Measurements from ENCODE around the gene ZNF438.
"Not testable (repeated sequence)": the region's sequence is repeated elsewhere in the genome, so short reads cannot be mapped to it uniquely, and the experiment has no call there.

Gene ZNF438

DNA sequence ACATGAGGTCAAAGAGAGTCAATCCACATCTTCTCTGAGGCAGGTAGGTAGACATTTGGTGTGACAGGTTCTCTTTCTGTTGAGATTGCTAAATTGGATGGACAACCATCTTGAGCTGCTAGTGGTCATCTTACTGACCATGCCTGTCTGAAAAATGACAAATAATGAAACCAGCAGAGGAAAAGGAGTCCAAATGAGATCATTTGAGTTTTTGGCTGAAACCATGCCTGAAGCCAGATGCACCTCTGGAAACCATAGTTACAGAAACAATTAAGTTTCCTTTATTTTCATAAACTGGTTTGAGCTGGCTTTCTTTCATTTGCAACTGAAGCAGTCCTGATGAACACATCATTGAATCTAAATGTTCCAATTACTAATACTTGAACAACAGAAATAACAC, 100.6 kb downstream of the ZNF438 start:
- no peak for DNase-seq

DNA sequence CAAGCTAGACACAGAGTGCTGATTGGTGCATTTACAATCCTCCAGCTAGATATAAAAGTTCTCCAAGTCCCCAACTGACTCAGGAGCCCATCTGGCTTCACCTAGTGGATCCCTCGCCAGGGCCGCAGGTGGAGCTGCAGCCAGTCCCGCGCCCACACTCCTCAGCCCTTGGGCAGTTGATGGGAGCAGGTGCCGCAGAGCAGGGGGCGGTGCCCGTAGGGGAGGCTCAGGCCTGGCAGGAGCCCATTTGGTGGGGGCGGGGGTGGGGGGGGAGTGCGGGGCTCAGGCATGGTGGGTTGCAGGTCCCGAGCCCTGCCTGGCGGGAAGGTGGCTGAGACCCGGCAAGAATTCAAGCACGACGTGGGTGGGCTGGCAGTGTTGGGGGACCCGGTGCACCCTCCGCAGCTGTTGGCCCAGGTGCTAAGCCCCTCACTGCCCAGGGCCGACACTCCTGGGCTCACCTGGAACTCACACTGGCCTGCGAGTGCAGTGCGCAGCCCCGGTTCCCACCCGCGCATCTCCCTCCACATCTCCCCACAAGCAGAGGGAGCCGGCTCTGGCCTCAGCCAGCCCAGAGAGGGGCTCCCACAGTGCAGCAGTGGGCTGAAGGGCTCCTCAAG, 101.7 kb downstream of the ZNF438 start:
- no peak for DNase-seq

DNA sequence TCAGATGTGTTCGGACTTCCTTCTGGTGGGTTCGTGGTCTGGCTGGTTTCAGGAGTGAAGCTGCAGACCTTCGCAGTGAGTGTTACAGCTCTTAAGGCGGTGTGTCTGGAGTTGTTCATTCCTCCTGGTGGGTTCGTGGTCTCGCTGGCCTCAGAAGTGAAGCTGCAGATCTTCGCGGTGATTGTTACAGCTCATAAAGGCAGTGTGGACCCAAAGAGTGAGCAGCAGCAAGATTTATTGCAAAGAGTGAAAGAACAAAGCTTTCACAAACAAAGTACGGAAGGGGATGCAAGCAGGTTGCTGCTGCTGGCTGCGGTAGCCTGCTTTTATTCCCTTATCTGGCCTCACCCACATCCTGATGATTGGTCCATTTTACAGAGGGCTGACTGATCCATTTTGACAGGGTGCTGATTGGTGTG, 102.3 kb downstream of the ZNF438 start:
- not testable (repeated sequence) for DNase-seq

DNA sequence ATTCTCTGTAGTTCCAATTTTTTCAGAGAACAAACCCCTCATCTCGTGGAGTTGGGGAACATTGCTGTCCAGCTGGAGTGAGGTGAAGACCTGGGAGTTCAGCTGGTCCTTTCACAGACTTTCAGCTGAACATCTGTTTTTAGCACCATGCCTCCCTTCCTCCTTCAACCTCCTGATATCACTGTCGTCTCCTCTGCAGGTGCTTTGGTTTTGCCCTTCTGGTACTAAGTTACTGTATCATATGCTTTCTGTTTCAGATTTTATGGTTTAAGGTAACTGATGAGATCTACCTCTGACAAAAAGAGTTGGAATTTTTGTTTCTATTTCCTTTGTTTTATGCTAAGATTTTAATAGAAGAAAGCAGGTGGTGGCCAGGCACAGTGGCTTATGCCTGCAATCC, 102.9 kb downstream of the ZNF438 start:
- DNase-seq, result no peak

DNA sequence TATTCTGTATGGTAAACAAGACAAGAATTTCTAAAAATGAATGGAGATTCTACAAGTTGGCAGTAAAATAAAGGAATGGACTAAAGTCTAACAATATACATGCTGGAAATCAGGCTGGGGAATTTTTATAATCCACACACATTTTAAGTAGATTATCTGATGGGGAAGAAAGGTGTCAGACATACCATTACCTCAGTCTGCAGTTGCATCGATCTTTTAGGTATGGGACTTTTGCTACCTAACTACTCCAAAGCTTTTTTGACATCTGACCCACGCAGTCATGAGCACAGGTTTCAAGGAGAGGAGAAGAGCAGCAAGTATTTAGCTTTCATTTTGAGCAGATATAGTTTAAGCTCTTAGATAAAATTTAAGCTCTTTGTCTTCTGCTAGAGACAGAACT, 113.0 kb downstream of the ZNF438 start:
- DNase-seq, result no peak

DNA sequence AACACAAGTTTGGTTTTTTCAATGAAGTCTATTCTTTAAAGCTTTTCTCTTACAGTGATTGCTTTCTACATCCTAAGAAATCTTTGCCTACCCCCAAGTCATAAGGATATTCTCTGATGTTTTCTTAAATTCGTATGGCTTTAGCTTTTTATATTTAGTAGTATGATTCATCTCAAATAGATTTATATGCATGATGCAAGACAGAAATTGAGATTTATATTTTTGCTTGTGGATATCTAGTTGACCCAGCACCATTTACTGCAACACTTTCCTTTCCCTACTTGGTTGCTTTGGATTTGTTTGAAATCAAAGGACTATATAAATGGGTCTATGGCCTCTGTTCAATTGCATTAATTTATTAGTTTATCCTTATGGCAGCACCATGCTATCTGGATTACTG, 113.9 kb downstream of the ZNF438 start:
- no peak for DNase-seq

DNA sequence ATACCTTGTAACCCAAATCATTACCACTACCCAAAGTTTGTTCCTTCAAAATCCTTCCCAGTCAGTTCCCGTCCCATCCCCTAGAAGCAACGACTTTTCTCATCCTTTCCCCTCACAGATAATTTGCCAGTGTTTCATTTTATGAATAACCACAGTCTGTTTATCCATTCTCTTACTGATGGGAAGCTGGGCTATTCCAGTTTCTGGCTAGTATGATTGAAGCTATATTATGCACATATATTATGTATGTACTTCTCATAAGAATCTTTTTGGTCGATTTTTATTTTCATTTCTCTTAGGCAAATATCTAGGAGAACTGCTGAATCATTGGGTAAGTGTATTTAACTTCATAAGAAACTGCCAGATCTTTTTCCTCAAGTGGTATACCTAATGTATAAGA, 114.6 kb downstream of the ZNF438 start:
- DNase-seq, result no peak

DNA sequence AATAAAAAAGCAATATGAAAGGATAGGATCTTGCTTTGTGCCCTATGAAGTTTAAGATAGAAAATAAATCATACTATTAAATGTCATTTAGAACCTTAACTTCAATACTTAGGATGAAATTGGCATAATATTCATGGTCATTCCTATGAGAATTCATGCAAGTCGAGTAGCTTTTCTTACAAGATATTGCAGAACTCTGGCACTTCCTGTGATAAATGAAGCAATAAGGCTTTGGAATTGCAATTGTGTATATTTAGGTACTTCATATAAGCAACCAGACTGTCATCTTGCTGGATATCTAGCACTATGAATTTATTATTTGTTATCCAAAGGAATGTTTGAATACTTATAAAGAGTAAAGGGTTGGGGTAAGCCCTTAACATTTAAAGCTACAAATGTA, 116.5 kb downstream of the ZNF438 start:
- DNase-seq, result no peak

DNA sequence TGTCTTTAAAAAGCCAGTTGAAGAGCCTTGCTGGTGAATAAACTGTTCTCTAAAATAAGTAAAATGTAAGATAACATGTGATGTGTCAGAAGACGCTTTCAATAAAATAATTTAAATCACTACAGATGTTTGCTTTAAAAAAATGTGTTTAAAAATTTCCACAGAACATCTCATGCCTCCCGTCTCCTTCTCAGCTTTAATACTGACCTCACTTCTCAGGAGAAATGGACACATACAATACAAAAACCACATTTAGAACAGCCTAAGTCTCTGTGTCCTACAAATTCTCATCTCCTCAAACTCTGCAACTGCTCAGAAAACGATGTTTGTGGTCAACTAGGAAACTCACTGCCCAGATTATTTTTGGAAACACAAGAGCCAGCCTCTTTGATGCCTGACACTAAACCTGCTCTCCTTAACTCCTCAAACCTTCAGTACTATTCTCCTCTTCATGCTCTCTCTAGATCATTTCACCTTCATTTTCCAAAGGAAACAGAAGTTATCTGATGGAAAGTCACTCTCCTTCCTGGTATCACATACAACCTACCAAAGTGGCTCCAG, 120.3 kb downstream of the ZNF438 start:
- DNase-seq, result no peak

DNA sequence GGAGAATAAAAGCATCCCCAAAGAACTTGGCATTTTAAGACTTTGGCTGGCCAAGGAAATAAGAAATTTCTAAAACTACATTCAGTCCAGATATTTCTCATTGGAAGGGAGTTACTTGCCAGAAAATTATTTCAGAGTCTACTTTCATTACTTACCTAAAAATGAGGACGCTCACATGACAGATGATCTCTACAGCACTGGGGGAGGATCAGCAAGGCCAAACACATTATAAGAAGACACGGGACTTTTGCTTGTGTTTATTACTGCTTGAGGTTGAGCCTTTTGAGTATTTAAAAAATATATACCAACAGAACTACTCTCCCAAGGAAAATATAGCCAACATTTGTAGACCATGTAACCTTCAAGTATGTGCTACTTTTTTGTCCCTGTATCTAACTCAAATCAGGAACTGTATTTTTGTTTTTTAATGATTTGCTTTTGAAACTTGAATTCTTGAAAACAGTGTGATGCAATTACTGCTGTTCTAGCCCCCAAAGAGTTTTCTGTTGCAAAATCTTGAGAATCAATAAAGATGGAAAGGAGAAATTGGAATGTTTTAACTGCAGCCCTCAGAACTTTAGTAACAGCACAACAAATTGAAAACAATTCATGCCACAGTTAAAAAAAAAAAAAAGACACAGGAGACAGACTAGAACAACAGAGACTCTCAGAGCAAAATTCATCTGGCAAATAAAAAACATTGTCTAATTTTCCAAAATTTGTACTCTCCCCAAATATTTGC, 128.1 kb downstream of the ZNF438 start:
- no peak for DNase-seq

DNA sequence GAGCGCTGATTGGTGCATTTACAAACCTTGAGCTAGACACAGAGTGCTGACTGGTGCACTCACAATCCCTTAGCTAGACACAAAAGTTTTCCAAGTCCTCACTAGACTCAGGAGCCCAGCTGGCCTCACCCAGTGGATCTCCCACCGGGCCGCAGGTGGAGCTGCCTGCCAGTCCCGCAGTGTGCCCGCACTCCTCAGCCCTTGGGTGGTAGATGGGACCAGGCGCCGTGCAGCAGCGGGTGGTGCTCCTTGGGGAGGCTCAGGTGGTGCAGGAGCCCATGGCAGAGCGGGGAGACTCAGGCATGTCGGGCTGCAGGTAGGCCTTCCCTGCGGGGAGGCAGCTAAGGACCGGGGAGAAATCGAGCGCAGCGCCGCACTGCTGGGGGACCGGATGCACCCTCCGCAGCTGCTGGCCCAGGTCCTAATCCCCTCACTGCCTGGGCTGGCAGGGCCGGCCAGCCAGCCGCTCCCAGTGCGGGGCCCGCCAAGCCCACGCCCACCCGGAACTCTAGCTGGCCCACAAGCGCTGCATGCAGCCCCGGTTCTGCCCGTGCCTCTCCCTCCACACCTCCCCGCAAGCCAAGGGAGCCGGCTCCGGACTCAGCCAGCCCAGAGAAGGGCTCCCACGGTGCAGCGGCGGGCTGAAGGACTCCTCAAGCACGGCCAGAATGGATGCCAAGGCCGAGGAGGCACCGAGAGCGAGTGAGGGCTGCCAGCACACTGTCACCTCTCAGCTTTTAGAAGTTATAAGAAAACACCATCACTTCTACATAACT, 128.9 kb downstream of the ZNF438 start:
- no peak for DNase-seq

DNA sequence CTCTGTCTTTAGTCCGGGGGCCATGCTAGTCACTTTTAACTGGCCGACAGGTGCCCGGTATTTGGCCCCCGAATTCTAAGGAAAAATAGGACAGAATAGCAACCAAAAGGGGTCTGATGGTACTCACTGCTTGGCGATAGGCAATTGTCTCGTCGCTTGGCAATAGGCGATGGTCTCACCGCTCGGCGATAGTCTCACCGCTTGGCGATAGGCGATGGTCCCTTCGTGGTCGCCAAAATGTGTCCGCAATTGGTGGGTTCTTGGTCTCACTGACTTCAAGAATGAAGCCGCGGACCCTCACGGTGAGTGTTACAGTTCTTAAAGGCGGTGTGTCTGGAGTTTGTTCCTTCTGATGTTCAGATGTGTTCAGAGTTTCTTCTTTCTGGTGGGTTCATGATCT, 130.2 kb downstream of the ZNF438 start:
- DNase-seq, result not testable (repeated sequence)

DNA sequence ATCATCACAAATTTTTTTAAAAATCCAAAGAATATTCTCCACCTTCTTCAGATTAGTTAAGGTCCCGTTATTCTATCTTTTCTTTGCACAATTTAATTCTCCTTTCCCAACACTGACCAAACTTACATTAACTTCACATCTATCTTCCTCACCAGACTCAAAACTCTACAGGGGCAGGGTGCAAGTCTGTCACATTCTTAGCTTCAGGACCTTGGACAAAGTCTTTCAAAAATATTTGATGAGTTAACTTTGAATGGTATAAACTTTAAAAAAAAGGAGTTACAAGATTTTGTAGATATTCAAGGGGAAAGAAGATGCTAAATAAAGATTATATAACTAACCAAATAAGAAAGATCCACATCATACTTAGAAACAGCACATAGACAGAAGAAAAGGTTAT, 132.7 kb downstream of the ZNF438 start:
- no peak for DNase-seq

DNA sequence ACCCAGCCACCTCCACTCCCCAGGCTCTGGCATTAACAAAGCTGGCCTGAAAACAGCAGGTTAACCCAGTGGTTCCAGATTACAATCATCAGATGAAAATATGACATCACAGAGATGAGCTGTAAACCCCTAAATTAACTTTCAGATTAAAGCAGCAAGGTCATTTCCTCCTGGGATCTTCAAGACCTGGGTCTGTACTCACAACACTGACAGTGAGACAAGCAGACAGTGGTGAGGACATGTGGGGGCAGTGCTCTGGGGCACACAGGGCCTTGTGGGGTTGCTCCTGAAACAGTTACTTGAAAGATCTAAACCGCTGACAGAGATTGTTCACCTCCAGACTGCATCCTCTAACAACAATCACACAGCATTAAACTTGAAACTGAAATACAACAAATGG, 134.1 kb downstream of the ZNF438 start:
- no peak for DNase-seq

DNA sequence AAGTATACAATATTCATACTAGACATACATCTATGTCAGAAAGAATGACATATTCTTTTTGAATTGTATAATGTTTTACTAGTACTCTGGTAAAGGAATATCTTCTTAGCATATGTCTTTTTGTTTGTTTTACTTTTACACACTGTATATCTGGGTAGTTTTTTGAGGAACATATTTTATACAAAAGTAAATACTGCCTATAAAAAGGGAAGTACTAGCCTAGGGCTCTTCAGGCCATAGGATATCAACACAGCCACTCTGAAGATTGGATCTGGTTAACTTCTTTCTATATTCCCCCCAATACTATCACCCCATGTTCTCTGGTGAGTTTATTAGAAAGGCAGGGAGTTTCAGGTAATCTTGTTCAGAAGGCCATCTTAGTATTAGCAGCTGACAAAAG, 134.6 kb downstream of the ZNF438 start:
- DNase-seq, result no peak

DNA sequence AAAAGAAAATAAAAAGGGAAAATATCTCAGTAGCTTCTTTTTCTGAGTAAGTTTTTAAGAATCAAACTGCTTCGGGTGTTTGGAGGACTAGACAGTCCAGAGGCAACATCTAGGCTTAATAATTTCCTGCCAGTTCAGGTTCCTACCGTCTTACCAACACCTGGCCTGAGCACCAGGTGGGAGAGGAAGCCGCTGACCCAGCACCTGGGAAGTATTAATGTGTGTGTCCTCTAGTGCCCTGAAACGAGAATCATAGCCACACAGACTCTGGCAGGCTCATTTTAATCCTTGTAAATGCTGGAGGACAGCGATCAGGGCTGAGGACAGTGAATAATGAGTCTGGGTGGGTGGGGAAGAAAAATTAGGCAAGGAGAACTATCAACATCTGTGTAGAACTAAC, 137.4 kb downstream of the ZNF438 start:
- no peak for DNase-seq

DNA sequence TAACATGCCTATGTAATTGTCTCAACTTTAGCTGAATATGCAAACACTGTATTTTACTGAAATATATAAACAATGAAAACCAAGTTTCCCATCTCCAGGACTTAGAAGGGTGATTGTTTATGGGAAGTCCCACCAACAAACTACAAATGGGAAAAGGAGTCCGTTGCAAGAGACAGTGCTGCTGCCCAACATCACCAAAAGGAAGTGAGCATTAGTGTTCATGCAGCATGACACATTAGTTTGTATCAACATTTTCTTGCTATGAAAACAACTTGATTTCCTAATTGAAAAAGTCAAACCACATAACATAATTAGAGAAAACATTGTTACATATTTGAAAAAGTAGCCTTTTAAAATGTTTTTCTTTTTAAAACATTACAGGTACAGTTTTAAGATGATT, 138.5 kb downstream of the ZNF438 start:
- DNase-seq, result no peak

DNA sequence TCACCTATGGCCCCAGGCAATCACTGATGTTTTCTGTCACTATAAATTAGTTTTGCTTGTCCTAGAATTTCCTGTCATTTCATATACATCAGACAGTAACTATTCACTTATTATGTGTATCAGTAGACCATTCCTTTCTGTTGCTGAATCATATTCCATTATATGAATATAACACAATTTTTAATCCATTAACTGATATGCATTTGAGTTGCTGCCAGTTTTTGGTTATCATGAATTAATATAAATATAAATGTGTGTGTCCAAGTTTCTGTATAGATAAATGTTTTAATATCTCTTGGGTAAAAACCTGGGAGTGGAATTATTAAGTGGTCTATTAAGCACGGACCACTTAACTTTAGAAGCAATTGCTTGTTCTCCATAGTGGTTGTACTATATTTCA, 143.8 kb downstream of the ZNF438 start:
- DNase-seq, result no peak

DNA sequence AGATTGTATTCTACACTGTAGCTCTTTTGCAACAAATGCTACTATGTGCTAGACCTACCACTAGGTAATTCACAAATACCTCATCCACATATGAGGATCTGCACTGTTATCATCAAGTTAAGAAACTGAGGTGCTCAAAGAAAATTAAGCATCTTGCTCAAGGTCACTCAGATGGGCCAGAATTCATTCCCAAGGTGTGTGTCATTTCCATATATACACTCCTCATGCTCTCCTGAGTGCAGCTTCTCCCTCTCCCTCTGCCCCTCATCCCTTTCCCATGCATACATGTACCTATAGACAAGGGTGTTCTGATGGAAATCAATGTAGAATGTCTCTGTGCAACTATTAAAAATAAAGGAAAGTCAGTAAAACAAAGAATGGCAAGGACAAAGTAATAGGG, 146.2 kb downstream of the ZNF438 start:
- no peak for DNase-seq

DNA sequence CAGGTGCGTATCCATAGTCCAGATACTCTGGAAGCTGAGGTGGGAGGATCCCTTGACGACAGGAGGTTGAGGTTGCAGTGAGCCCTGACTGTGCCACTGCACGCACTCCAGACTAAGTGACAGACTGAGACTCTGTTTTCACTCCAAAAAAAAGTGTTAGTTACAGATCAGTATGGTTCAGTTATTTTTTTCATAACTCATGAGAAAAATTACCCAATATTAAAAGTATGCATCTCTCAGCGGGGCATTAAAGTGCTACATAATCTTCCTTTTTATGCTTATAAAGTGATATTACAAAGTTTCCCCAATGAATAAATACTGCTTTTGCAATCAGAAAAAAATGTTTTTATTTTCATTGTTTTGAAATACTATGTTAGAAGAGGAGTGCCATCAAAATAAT, 147.9 kb downstream of the ZNF438 start:
- DNase-seq, result no peak

DNA sequence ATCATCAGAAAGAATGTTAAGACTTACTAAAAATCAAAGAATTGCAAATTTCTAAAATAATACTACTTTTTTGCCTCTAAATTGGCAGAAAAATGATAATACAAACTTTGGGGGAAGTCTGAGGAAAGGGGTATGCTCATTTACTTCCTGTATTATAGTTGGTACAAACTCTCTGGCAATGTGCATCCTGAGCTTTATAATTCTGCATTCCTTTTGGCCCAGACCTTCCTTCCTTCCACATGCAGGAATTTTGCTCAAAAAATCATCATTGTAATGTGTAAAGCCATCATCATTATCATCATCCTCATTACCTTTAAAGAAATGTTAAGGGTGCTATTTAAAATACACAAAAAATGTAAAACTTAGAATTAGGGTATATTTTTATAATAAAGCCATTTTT, 148.5 kb downstream of the ZNF438 start:
- no peak for DNase-seq

DNA sequence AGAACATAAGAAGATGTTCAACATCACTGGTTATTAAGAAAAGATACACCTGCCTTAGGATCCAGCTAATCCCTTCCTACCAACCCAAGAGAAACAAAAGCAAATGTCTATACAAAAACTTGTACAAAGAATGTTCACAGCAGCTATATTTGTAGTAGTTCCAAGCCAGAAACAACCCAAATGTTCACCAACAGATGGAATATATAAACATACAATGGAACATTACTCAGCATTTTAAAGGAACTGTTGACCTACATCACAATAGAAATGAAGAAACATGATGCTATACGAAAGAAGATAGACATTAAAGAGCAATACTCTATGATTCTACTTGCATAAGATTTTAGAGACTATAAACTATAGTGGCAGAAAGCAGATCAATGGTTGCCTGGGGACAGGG, 149.4 kb downstream of the ZNF438 start:
- DNase-seq, result no peak

DNA sequence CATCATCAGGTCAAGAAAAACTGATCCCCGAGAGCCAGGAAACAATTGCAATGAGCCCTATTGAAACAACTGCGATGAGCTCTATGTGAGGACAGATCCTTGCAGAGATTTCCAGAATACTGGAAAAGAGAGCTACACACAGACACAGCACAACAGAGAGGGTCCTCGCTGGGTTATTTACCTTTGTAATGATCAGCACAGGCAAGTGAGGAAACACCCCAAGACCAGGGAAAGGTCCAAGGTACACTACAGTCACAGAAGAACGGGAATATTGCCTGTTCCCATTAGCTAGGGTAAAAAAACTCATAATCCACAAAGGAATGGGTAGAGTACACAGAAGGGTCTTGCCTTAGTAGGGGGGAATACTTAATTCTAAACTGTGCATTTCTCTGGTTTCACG, 152.7 kb downstream of the ZNF438 start:
- no peak for DNase-seq

DNA sequence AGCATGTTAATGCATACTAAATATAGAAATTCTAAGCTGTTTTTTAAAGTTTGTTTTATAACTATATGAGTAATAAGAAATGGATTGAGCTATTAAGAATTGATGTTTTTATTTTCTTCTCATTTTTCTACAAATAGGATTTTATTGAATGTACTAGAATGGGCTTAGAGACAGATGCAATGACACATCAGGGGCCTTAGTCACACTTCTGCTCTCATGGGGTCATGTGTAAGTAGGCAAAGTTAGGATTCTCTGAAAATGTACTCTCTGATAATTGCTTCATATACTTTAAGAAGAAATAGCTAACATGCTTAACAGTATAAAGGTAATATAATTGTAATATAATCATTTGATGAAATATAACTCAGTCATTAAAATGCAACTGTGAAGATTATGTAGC, 154.6 kb downstream of the ZNF438 start:
- no peak for DNase-seq

Measured in GDM1 (cell line).